Activated T-helper 1 cell treated with anti-CD3 and anti-CD28 coated beads, Interleukin-12 subunit alpha, Interleukin-12 subunit beta, Interleukin-2, Interleukin-4 antibody, amounts not matched to agents 30 ng/mL and 10 ng/mL and 1 ng/mL, durations not matched to agents 14 hours and 24 hours and 36 hours (primary cell): Measurements from ENCODE around the gene MAP2K4. TPM values are rescaled to one million over a fixed set of nuclear protein-coding genes. Genes with fewer than 3 reads are reported as not detected.
"Not testable (repeated sequence)": the region's sequence is repeated elsewhere in the genome, so short reads cannot be mapped to it uniquely, and the experiment has no call there.

Source experiments
- DNase-seq: peaks from one replicate; pipeline ENCODE4 v3.0.0; 2021; ENCODE audit warnings: low spot score
- H3K27ac Mint-ChIP-seq: one replicate; pipeline ENCODE4 v1.8.0; 2021; ENCODE audit warnings: mild to moderate bottlenecking, mixed read lengths
- H3K27me3 Mint-ChIP-seq: one replicate; pipeline ENCODE4 v1.8.0; 2022; ENCODE audit warnings: mild to moderate bottlenecking, moderate library complexity, mixed read lengths; ENCODE audit not compliant: insufficient read depth
- H3K36me3 Mint-ChIP-seq: one replicate; pipeline ENCODE4 v1.8.0; 2021; ENCODE audit warnings: low read depth, mixed read lengths
- H3K4me1 Mint-ChIP-seq: one replicate; pipeline ENCODE4 v1.8.0; 2021; ENCODE audit warnings: low read depth, mixed read lengths
- H3K4me3 Mint-ChIP-seq: one replicate; pipeline ENCODE4 v1.8.0; 2021; ENCODE audit warnings: mild to moderate bottlenecking, moderate library complexity, mixed read lengths
- H3K9me3 Mint-ChIP-seq: one replicate; pipeline ENCODE4 v1.8.0; 2021; ENCODE audit warnings: mixed read lengths
- intact Hi-C: fragments of 100-400 bp; cut with micrococcal nuclease; formaldehyde crosslinking; loops from one replicate; pipeline ENCODE4 v1.15.1; 2024
- total RNA-seq: library from RNA; stranded (reverse); gene quantifications from 2 replicates; pipeline ENCODE4 v1.2.3, GENCODE V29; 2022

MAP2K4 gene
- 33.3 and 34.7 TPM in 2 replicates for total RNA-seq

DNA sequence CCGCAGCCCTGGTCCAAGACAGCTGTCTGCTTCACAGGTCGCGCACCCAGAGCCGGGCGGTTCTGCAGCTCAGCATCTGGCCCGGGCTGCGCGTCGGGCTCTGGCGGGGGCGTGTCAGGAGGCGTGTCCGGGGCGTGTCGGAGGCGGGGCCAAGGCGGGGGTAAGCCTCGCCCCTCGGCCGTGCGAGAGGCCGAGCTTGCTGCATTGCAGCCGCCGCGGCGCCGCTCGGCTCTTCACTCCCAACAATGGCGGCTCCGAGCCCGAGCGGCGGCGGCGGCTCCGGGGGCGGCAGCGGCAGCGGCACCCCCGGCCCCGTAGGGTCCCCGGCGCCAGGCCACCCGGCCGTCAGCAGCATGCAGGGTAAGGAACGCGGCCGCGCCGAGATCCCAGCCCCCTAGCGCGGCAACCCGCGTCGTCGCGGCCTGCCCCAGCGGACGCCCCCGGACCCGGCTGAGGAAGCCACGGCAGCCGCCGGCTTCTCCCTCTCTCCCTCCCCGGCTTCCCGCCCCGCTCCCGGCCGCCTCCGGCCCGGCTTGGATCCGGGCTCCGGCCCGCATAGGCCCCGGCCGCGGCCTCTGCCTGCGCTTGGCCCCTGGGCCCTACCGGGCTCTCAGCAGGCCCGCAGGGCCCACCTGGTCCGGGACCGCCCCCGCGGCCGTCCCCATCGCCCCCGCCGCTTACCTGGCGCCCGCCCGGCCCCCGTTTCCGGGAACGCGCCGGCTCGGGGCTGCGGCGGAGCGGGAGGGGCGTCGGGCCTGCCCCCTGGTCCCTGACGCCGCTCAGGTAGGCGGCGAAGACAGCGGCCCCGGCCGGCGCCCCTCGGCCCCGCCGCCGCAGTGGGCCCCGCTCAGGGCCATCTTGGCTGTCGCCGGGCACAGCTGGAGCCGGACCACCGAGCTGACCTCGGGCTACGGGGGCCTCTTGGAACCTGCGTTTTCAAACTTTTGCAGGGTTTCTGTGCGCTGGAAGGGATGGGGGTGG, at the start of gene MAP2K4:
Gene MAP2K4, plus strand, starts transcription at position 236 of the 981 bp plus-strand sequence. Its CDS starts 10 bp downstream, at position 246.
- Mint-ChIP-seq H3K4me3 (peak within 1 kb of the TSS; percentile 86), H3K27ac (peak within 1 kb of the TSS; percentile 73)

DNA sequence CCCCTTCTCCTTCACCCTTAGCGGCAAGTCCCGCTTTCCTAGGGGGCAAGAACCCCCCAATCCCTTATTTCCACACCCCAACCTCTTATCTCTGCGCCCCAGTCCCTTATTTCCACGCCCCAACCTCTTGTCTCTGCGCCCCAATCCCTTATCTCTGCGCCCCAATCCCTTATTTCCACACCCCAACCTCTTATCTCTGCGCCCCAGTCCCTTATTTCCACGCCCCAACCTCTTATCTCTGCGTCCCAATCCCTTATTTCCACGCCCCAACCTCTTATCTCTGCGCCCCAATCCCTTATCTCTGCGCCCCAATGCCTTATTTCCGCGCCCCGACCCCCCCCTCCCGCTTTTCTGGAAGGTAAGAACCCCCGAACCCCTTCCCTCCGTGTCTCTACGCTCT, 47.9 kb upstream of the MAP2K4 start:
- H3K36me3 Mint-ChIP-seq = peaks cover 18% of the 10 kb centered on the region

More for the DNA sequence above, at the start of gene MAP2K4:
- H3K9me3 Mint-ChIP-seq = no peaks in the 10 kb centered on the region
- H3K4me1 Mint-ChIP-seq = peaks cover 41% of the 10 kb centered on the region
- no peaks in the 10 kb centered on the region for H3K36me3 Mint-ChIP-seq
- intact Hi-C loops = loop anchor here (1.0 kb wide), 1 partner anchor 24 kb away; the partner anchor contains the start of gene ZNF18
- H3K27me3 Mint-ChIP-seq = peaks cover 18% of the 10 kb centered on the region
- peak; percentile 91 for DNase-seq

DNA sequence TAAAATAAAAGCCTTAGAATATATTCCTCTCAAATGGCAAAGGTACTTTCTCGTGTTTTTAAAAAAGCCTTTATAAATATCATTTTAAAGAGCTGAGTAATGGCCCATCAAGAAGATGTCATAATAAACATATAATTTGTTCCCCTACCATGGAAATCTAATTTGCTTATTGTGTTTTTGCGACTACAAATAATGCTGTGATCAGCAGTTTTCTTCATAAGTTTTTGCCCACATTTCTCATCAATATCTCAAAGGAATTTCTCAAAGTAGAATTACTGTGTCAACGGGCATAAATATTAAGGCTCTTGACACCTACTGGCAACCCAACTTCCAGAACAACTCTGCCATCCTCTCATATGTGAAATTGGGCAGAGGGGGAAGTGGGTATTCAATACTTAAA, 40.9 kb upstream of the MAP2K4 start:
- H3K36me3 Mint-ChIP-seq = peaks cover 43% of the 10 kb centered on the region
- intact Hi-C loops = no loop called here
- H3K27ac Mint-ChIP-seq = no peak overlapping the region
- no peak for DNase-seq
- no peak overlapping the region for H3K4me3 Mint-ChIP-seq
- H3K9me3 Mint-ChIP-seq = peaks cover 5% of the 10 kb centered on the region
- H3K4me1 Mint-ChIP-seq = no peaks in the 10 kb centered on the region
- no peaks in the 10 kb centered on the region for H3K27me3 Mint-ChIP-seq

More for the DNA sequence above, 47.9 kb upstream of the MAP2K4 start:
- H3K27me3 Mint-ChIP-seq, H3K27ac Mint-ChIP-seq, H3K4me3 Mint-ChIP-seq, H3K4me1 Mint-ChIP-seq, intact Hi-C loops, DNase-seq: not testable (repeated sequence)
- H3K9me3 Mint-ChIP-seq = peaks cover 15% of the 10 kb centered on the region

DNA sequence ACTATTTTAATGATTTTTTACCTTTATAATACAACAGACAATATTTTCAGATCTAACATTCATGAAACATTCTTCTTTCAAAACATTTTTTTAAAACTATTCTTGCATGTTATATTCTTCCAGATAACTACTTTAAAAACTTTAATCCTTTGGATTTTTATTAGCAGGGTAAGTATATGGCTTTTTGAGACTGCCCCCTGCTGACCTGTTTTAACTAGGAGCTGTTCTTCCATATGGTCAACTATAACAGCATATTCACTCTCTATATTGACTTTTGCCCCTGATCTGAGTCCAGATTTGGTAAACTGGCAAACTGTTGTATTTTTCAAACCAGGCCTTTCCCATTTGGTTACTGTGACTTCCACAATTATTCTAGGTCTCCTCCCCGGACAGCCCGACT, 39.9 kb upstream of the MAP2K4 start:
- no peak overlapping the region for H3K27ac Mint-ChIP-seq
- intact Hi-C loops = no loop called here
- peaks cover 39% of the 10 kb centered on the region for H3K36me3 Mint-ChIP-seq
- H3K4me1 Mint-ChIP-seq = no peaks in the 10 kb centered on the region
- no peak overlapping the region for H3K4me3 Mint-ChIP-seq
- H3K27me3 Mint-ChIP-seq = no peaks in the 10 kb centered on the region
- H3K9me3 Mint-ChIP-seq = no peaks in the 10 kb centered on the region
- no peak for DNase-seq

DNA sequence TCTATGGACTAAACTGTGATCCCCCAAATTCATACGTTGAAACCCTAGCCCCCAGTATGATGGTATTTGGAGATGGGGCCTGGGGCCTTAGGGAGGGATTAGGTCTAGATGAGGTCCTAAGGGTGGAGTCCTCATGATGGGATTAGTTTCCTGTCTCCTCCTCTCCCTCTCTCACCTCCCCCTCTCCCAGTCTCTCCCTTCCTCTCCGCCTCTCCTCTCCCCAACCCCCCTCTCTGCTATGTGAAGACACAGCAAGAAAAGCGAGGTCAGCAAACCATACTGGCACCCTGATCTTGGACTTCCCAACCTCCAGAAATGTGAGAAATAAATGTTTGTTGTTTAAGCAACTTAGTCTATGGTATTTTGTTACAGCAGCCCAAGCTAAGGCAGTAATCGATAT, 38.8 kb upstream of the MAP2K4 start:
- Mint-ChIP-seq H3K9me3 (no peaks in the 10 kb centered on the region), H3K27ac (no peak overlapping the region), H3K4me1 (no peaks in the 10 kb centered on the region), H3K4me3 (no peak overlapping the region), H3K27me3 (no peaks in the 10 kb centered on the region), H3K36me3 (peaks cover 33% of the 10 kb centered on the region)
- intact Hi-C loops = no loop called here
- no peak for DNase-seq

DNA sequence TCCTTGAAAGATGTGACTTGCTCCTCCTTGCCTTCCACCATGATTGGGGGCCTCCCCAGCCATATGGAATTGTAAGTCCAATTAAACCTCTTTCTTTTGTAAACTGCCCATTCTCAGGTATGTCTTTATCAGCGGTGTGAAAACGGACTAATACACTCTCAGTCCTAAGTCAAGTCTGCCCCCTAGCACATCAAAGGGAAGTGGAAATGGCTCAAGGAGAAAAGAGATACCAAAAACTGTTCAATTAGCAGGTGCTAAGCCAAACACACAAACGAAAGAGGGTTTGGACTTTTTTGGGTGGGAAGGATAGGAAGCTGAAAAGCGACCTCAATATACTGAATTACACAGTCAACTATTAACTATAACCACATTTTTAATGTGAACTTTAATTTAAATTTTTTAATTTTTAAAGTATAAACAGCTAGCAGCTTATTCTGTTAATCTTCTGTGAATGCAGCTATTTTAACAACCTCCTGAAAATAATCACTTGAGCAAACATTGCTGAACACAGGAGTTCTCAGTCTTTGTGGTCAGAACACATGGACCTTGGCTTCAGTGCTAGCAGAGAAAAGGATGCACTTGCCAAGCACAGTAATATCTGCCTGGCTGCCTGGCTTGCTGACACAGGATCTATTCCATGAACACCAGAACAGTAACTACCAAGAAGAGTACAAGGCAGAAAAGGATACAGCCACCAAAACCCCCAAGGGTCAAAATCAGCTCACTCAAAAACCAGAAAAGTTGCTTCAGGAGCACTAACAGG, 34.3 kb upstream of the MAP2K4 start:
- Mint-ChIP-seq H3K36me3 (peaks cover 37% of the 10 kb centered on the region), H3K9me3 (no peaks in the 10 kb centered on the region), H3K4me3 (no peak overlapping the region), H3K27ac (no peak overlapping the region), H3K4me1 (peaks cover 13% of the 10 kb centered on the region), H3K27me3 (no peaks in the 10 kb centered on the region)
- DNase-seq = no peak
- intact Hi-C loops = no loop called here

DNA sequence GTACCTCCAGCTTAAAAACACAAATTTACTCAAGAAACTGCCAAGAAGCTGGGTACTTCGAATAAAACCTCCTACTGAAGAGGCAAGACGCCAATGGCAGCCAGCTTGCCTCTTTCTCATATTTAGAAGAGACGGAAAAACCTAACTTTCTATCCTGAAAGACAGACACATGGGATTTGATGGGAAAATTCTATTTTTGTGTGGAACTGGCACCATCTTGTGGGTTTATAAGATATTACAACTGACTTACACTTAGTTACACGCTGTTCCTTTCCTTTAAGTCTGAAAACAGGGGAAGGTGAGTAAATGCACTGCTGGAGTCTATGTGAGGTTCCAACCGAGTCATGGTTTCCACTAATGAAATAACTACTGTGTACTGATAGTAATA, 33.7 kb upstream of the MAP2K4 start:
- Mint-ChIP-seq H3K27ac (no peak overlapping the region), H3K36me3 (peaks cover 38% of the 10 kb centered on the region), H3K9me3 (no peaks in the 10 kb centered on the region), H3K27me3 (no peaks in the 10 kb centered on the region), H3K4me1 (peaks cover 13% of the 10 kb centered on the region), H3K4me3 (no peak overlapping the region)
- DNase-seq = no peak
- intact Hi-C loops = no loop called here

DNA sequence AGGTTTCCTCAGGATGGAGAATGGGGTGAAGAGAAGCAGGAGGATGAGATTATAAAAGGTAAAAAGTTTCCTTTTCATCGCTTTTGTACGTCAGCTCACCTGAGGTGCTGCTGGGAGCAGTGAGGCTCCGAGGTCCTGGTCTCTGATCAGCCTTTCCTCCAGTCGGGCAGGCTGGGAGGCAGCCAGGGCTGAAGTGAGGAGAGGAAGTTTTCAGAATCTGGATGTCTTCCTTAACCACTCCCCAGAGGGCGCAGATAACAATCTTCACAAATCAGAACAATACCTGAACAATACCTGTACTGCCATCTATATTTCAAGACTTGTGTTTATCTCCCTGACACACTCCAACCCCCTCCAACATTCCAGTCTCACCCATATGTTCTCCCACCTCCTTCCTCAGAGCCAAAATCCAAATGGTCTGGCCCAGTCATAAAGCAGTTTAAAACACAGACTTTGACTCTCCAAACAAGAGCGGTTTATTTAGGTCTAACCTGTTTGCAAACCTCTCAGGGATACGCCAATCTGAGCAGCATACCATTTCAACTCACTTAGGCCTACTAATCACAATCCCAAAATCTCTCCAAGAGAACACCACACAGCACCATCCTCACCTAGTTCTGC, 30.2 kb upstream of the MAP2K4 start:
- DNase-seq = no peak
- Mint-ChIP-seq H3K27me3 (no peaks in the 10 kb centered on the region), H3K4me3 (no peak overlapping the region), H3K9me3 (no peaks in the 10 kb centered on the region), H3K36me3 (peaks cover 28% of the 10 kb centered on the region), H3K4me1 (peaks cover 13% of the 10 kb centered on the region), H3K27ac (no peak overlapping the region)
- intact Hi-C loops = loop anchor here (10.0 kb wide), 1 partner anchor 114 kb away; no protein-coding TSS in a partner anchor

DNA sequence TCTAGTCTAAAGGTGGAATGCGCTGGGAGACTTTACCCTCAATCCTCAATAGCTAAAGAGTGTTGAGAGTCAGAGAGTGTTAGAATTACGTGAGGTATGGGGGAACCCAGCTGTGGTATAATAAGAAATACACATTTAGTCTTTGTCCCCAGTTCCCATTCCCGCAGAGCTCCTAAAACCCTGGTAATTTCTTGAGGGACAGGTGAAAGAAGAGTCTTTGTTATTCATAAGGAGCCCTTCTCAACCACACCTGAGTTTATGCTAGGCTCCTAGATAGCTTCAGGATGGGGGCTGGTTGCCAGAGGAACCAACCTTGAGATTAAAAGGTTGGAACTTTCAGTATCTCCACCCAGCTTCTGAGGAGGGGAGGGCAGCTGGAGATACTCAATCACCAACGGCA, 29.2 kb upstream of the MAP2K4 start:
- Mint-ChIP-seq H3K27me3 (no peaks in the 10 kb centered on the region), H3K9me3 (no peaks in the 10 kb centered on the region), H3K27ac (no peak overlapping the region), H3K4me3 (no peak overlapping the region), H3K4me1 (peaks cover 18% of the 10 kb centered on the region), H3K36me3 (peaks cover 28% of the 10 kb centered on the region)
- intact Hi-C loops = loop anchor here (10.0 kb wide), 1 partner anchor 113 kb away; no protein-coding TSS in a partner anchor
- DNase-seq = no peak

DNA sequence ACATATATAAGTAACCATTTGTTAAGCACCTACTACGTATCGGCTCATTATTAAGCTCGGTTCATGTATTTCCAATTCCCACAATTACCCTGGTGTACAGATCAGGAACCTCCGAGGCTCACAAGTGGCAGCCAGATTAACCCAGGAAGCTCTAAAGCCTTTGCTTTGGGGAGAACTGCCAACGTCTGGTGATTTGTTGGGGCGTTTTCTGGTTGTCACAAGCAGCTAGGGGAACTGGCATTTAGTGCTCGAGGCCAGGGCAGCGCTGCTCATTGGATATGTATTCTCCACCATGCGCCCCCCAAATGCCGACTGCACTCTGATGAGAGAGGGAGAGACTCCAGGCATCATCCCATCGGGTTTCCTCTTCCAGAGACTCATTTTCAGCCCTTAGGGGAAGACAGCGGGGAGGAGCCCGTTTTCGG, 23.9 kb upstream of the MAP2K4 start:
- Mint-ChIP-seq H3K9me3 (peaks cover 5% of the 10 kb centered on the region), H3K27me3 (no peaks in the 10 kb centered on the region), H3K4me3 (peak overlapping the region; percentile 94), H3K4me1 (peaks cover 14% of the 10 kb centered on the region), H3K27ac (peak overlapping the region; percentile 92), H3K36me3 (peaks cover 4% of the 10 kb centered on the region)
- DNase-seq = no peak
- intact Hi-C loops = loop anchor here (1.0 to 10.0 kb wide), 4 partner anchors 24 to 1299 kb away; partner anchors contain the start of genes ADPRM, ELAC2, MAP2K4 and SCO1

DNA sequence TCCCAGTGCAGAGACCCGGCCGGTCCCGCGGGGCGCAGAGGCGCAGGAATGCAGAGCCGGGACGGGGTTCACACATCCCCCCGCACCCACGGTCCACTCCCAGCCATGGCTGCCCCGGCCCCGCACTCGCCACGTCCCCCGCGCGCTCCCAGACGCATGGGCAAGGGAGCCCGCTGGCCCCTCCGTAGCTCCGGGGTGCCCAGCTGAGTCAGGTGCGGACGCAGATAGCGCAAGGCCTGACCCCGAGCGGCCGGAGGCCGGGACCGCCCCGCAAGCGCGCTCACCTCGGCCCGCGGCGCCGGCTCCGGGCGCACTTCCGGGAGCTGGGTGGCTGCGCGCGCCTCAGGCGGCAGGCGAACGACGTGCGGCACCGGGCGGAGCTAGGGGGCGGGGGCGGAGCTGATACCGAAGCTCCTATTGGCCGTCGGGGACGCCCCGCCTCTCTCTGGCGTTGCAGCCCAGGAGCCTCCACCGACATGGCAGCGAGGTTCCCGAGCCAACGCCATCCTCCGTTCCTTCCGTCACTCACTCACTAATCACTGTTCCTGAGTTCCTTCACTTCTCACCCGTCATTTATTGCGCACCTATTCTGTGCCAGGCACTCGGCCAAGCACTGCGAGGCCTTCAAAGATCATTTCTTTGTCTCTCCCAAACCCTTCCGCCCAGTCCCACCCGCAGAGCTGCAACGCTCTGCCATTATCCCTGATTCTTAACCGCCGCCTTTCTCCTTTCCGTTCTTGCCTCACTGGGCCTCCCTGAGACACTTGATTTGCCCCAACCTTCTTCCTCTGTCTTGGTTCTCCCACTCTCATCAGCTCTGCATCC, 23.3 kb upstream of the MAP2K4 start, which contains the start of gene ZNF18:
Gene ZNF18, minus strand, starts transcription at position 329 of the 825 bp plus-strand sequence. CDS start 4,646 bp downstream, outside the sequence.
- H3K9me3 Mint-ChIP-seq = peaks cover 5% of the 10 kb centered on the region
- DNase-seq = peak; percentile 94
- H3K27ac Mint-ChIP-seq = peak within 1 kb of the TSS; percentile 92
- H3K36me3 Mint-ChIP-seq = no peaks in the 10 kb centered on the region
- H3K27me3 Mint-ChIP-seq = peaks cover under 1% of the 10 kb centered on the region
- intact Hi-C loops = loop anchor here (1.0 to 10.0 kb wide), 4 partner anchors 23 to 1300 kb away; partner anchors contain the start of genes ADPRM, ELAC2, MAP2K4 and SCO1
- peaks cover 14% of the 10 kb centered on the region for H3K4me1 Mint-ChIP-seq
- peak within 1 kb of the TSS; percentile 94 for H3K4me3 Mint-ChIP-seq

DNA sequence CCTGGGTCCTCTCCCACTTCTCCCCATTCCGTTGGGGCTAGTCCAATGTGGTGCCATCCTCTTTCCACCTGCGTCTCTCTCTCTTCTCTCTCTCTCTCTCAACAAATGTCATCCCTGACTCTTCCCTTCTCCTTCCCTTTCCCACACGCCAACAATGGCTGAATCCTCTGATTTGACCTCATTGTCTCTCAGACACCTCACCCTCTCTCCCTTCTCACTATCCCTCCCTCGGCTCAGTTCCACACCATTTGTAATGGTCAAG, 22.8 kb upstream of the MAP2K4 start:
- no peak for DNase-seq
- Mint-ChIP-seq H3K36me3 (no peaks in the 10 kb centered on the region), H3K27ac (peak overlapping the region; percentile 92), H3K4me1 (peaks cover 14% of the 10 kb centered on the region), H3K4me3 (peak overlapping the region; percentile 89), H3K9me3 (peaks cover 5% of the 10 kb centered on the region), H3K27me3 (peaks cover 6% of the 10 kb centered on the region)
- intact Hi-C loops = loop anchor here (1.0 to 10.0 kb wide), 4 partner anchors 22 to 1301 kb away; partner anchors contain the start of genes ADPRM, ELAC2, MAP2K4 and SCO1
